K562 (cell line): ENCODE data around the gene ERGIC3. TPM values are rescaled to one million over a fixed set of nuclear protein-coding genes. Genes with fewer than 3 reads are reported as not detected.

Source experiments
- ARID3A ChIP-seq: IDR thresholded peaks from 2 replicates; pipeline ENCODE4 v1.6.1; 2012; ENCODE audit warnings: low read depth, low read length, improper control_type of control experiment, borderline replicate concordance
- CAMTA2 ChIP-seq: fragments of 250-450 bp; sonication (Bioruptor Pico); conservative IDR thresholded peaks from 2 replicates; pipeline ENCODE4 v1.5.1; 2022
- CCAR2 ChIP-seq: fragments of 200-400 bp; formaldehyde crosslinking; IDR thresholded peaks from 2 replicates; pipeline ENCODE4 v1.6.1; 2017; ENCODE audit warnings: mild to moderate bottlenecking, low read depth, low read length
- CREM ChIP-seq: IDR thresholded peaks from 2 replicates; pipeline ENCODE4 v1.6.1; 2014; ENCODE audit warnings: antibody characterized with exemption, low read depth
- CTBP1 ChIP-seq: fragments of 450-650 bp; IDR thresholded peaks from 2 replicates; pipeline ENCODE4 v1.6.1; 2016; ENCODE audit warnings: borderline replicate concordance
- ETV1 ChIP-seq: fragments of 450-650 bp; conservative IDR thresholded peaks from 2 replicates; pipeline ENCODE4 v1.6.1; 2016; ENCODE audit warnings: missing genetic modification characterization, control low read depth, low read depth, missing compliant biosample characterization
- GTF2E2 ChIP-seq: fragments of 200-800 bp; sonication (Bioruptor generic); IDR thresholded peaks from 2 replicates; pipeline ENCODE4 v1.6.1; 2016; ENCODE audit warnings: missing genetic modification characterization, missing compliant biosample characterization
- HMG20B ChIP-seq: fragments of 250-450 bp; sonication (Bioruptor Pico); IDR thresholded peaks from 2 replicates; pipeline ENCODE4 v1.5.0; 2021; ENCODE audit warnings: mild to moderate bottlenecking
- HNRNPUL1 ChIP-seq: fragments of 200-400 bp; formaldehyde crosslinking; IDR thresholded peaks from 2 replicates; pipeline ENCODE4 v1.6.1; 2017; ENCODE audit warnings: low read length
- KAT2B ChIP-seq: IDR thresholded peaks from one replicate; pipeline ENCODE4 v1.6.1; 2012; ENCODE audit warnings: low read depth, mild to moderate bottlenecking, control low read depth, inconsistent platforms, low read length, moderate library complexity
- MAZ ChIP-seq, 2 experiments: fragments of 450-650 bp in 1 of 2; sonication (generic) in 1 of 2; formaldehyde crosslinking; IDR thresholded peaks in 1 of 2; conservative IDR thresholded peaks in 1 of 2; 2 replicates each; pipeline versions ENCODE4 v1.4.0 to v1.5.0; 2020; ENCODE audit warnings: mild to moderate bottlenecking in 1 of 2, missing genetic modification reagents in 1 of 2
- MTA1 ChIP-seq: fragments of 450-650 bp; IDR thresholded peaks from 2 replicates; pipeline ENCODE4 v1.6.1; 2017; ENCODE audit warnings: borderline replicate concordance
- NFRKB ChIP-seq: fragments of 450-650 bp; IDR thresholded peaks from 2 replicates; pipeline ENCODE4 v1.6.1; 2016; ENCODE audit warnings: low read depth
- SIRT6 ChIP-seq: IDR thresholded peaks from one replicate; pipeline ENCODE4 v1.6.1; 2012; ENCODE audit warnings: low read depth, mild to moderate bottlenecking, control low read depth, inconsistent platforms, low read length, moderate library complexity
- SMAD3 ChIP-seq: fragments of 450-650 bp; formaldehyde crosslinking; conservative IDR thresholded peaks from 2 replicates; pipeline ENCODE4 v1.4.0; 2020; ENCODE audit warnings: mild to moderate bottlenecking
- SMARCA5 ChIP-seq: fragments of 450-650 bp; IDR thresholded peaks from 2 replicates; pipeline ENCODE4 v1.6.1; 2016
- USF1 ChIP-seq: sonication (generic); formaldehyde crosslinking; IDR thresholded peaks from 2 replicates; pipeline ENCODE4 v1.9.0; 2022; ENCODE audit warnings: mild to moderate bottlenecking, missing genetic modification reagents
- XRCC4 ChIP-seq: IDR thresholded peaks from one replicate; pipeline ENCODE4 v1.6.1; 2011; ENCODE audit not compliant: insufficient read depth, insufficient read length; ENCODE audit errors: extremely low read depth
- XRCC5 ChIP-seq: fragments of 200-400 bp; formaldehyde crosslinking; IDR thresholded peaks from 2 replicates; pipeline ENCODE4 v1.6.1; 2017; ENCODE audit warnings: low read depth, mild to moderate bottlenecking, low read length
- ZFP30 ChIP-seq: fragments of 250-450 bp; sonication (Bioruptor Pico); IDR thresholded peaks from 2 replicates; pipeline ENCODE4 v1.8.0; 2022; ENCODE audit warnings: moderate library complexity, mild to moderate bottlenecking, inconsistent platforms, borderline replicate concordance
- ZNF121 ChIP-seq: sonication (generic); formaldehyde crosslinking; conservative IDR thresholded peaks from 2 replicates; pipeline ENCODE4 v1.8.0; 2022; ENCODE audit warnings: missing genetic modification reagents
- ZNF165 ChIP-seq: fragments of 250-450 bp; sonication (Bioruptor Pico); IDR thresholded peaks from 2 replicates; pipeline ENCODE4 v1.4.0; 2020; ENCODE audit warnings: borderline replicate concordance
- ZNF354B ChIP-seq: fragments of 250-450 bp; sonication (Bioruptor Pico); IDR thresholded peaks from 2 replicates; pipeline ENCODE4 v1.4.0; 2020
- ZNF76 ChIP-seq: fragments of 250-450 bp; sonication (Bioruptor Pico); IDR thresholded peaks from 2 replicates; pipeline ENCODE4 v1.4.0; 2020; ENCODE audit warnings: mild to moderate bottlenecking, moderate library complexity, borderline replicate concordance
- polyA plus RNA-seq, 8 experiments: library from polyadenylated mRNA; depleted of rRNA in 4 of 8; stranded (reverse) in 5 of 8; unstranded in 3 of 8; fragments of >200 nt; fragmentation: Nextera tagmentation in 2 of 8; fragmentation: Illumina TruSeq in 1 of 8; extraction: Ambion mirVana in 2 of 8; extraction: Trizol in 1 of 8; gene quantifications; 2 replicates each; pipeline versions ENCODE4 v1.2.1 to v1.2.3, GENCODE V29; 2011 to 2014; ENCODE audit warnings: inconsistent platforms in 1 of 8, missing spikeins in 1 of 8
- total RNA-seq, 7 experiments: library from RNA; depleted of rRNA in 6 of 7; stranded (reverse); fragments of >200 nt in 6 of 7; fragmentation: Illumina TruSeq in 2 of 7; extraction: Trizol in 2 of 7; gene quantifications; 2 replicates each; pipeline versions ENCODE4 v1.2.1 to v1.2.3, GENCODE V29; 2011 to 2021; ENCODE audit warnings: low replicate concordance in 1 of 7
- TF ChIP-seq, protein P1 (sequence below): fragments of 450-650 bp; IDR thresholded peaks from 2 replicates; pipeline ENCODE4 v1.6.1; 2016
- TF ChIP-seq, protein P2 (sequence below): fragments of 450-650 bp; formaldehyde crosslinking; IDR thresholded peaks from 2 replicates; pipeline ENCODE4 v1.4.0; 2020; ENCODE audit warnings: mild to moderate bottlenecking

Gene ERGIC3
- total and polyA plus RNA-seq, 9 of the 15 experiments (the other 6 are each of a cell fraction or from before 2014, with no cell fraction given): 121 to 278 (median 184) TPM

GRCh38 chr20:35600993-35601973 lies 59.4 kb downstream of the ERGIC3 start (continued):
- TF ChIP-seq SMARCA5 (no peak), XRCC5 (no peak), MAZ (CRISPR knock-in tag; conservative IDR thresholded peaks at IDR 0.05 in 1 of 2, IDR thresholded peaks at IDR 0.05 in 1 of 2) (peak in 1 of 2 experiments; percentile 75; a peak in 2 of 4 replicates), SMAD3 (CRISPR knock-in tag) (no peak), ZFP30 (CRISPR knock-in tag) (no peak), HNRNPUL1 (no peak), ARID3A (no peak), NFRKB (no peak), CREM (peak; percentile 85), ZNF354B (no peak), KAT2B (no peak), CCAR2 (no peak), ZNF121 (0 out of 2 replicates have a peak, but pooled peaks have one; percentile 11), XRCC4 (no peak), ZNF165 (CRISPR knock-in tag) (no peak), HMG20B (CRISPR knock-in tag) (no peak), CTBP1 (peak; percentile 79), USF1 (CRISPR knock-in tag) (peak; percentile 59), CAMTA2 (CRISPR knock-in tag) (no peak), MTA1 (no peak), ZNF76 (no peak), SIRT6 (no peak), ETV1 (tag) (no peak), GTF2E2 (no peak)
- TF ChIP-seq, protein P1, sequence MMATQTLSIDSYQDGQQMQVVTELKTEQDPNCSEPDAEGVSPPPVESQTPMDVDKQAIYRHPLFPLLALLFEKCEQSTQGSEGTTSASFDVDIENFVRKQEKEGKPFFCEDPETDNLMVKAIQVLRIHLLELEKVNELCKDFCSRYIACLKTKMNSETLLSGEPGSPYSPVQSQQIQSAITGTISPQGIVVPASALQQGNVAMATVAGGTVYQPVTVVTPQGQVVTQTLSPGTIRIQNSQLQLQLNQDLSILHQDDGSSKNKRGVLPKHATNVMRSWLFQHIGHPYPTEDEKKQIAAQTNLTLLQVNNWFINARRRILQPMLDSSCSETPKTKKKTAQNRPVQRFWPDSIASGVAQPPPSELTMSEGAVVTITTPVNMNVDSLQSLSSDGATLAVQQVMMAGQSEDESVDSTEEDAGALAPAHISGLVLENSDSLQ: no peak
- TF ChIP-seq, protein P2, sequence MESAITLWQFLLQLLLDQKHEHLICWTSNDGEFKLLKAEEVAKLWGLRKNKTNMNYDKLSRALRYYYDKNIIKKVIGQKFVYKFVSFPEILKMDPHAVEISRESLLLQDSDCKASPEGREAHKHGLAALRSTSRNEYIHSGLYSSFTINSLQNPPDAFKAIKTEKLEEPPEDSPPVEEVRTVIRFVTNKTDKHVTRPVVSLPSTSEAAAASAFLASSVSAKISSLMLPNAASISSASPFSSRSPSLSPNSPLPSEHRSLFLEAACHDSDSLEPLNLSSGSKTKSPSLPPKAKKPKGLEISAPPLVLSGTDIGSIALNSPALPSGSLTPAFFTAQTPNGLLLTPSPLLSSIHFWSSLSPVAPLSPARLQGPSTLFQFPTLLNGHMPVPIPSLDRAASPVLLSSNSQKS (CRISPR knock-in tag): no peak
